ENCODE measurements around the gene GLCE. TPM values are rescaled to one million over a fixed set of nuclear protein-coding genes. Genes with fewer than 3 reads are reported as not detected.

GLCE gene
- total RNA-seq, 1 donor from 2014 or later, result 7.8 TPM

DNA sequence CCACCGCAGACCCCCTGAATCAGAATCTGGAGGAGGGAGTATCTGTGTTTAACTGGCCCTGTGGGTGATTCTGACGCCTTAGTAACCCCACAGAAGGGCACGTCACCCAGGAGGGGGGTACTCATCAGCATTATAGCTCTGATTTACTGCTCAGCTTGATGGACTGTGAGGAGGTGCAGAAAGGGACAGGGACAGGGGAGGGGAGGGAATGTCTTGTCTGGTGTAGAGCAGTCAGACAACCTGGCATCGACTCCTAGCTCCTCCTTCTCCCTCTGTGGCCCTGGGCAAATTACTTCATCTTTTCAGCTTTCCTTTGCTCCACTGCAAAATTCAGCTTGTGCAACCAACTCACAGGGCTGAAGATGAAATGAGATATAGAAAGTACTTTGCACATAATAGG is 42.3 kb upstream of the GLCE start:
- H3K27me3 ChIP-seq (ENCODE audit: low read depth), result peaks cover 32% of the 10 kb centered on the region
- H3K4me3 ChIP-seq, result no peak overlapping the region
- no peaks in the 10 kb centered on the region for H3K9me3 ChIP-seq (replicated peaks)
- no peaks in the 10 kb centered on the region for H3K4me1 ChIP-seq
- no peak for DNase-seq
- H3K36me3 ChIP-seq, result no peaks in the 10 kb centered on the region
- intact Hi-C loops (cut with micrococcal nuclease), result no loop called here
- TF ChIP-seq, protein P1, sequence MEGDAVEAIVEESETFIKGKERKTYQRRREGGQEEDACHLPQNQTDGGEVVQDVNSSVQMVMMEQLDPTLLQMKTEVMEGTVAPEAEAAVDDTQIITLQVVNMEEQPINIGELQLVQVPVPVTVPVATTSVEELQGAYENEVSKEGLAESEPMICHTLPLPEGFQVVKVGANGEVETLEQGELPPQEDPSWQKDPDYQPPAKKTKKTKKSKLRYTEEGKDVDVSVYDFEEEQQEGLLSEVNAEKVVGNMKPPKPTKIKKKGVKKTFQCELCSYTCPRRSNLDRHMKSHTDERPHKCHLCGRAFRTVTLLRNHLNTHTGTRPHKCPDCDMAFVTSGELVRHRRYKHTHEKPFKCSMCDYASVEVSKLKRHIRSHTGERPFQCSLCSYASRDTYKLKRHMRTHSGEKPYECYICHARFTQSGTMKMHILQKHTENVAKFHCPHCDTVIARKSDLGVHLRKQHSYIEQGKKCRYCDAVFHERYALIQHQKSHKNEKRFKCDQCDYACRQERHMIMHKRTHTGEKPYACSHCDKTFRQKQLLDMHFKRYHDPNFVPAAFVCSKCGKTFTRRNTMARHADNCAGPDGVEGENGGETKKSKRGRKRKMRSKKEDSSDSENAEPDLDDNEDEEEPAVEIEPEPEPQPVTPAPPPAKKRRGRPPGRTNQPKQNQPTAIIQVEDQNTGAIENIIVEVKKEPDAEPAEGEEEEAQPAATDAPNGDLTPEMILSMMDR (IDR thresholded peaks at IDR 0.05; ENCODE audit: borderline replicate concordance), result no peak
- no peak overlapping the region for H3K27ac ChIP-seq (replicated peaks)

DNA sequence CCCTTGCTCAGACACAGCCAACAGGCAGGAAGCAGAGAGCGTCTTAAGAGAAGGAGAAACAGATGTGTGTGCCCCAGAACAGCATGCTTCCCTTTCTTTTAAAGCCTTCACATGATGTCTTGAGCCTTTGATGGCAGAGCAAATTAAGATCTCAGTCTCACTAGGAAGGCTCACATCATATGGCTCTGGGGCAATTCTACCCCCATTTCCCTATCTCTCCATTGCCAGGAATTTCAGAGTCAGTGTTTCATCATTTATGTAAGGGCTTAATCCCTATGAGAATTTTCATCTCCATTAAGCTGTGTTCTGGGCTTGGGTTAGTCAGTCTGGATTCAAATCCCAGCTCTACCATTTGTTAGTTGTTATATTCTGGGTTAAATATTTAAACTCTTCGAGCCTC is 41.4 kb upstream of the GLCE start:
- Histone ChIP-seq H3K9me3 (replicated peaks) (no peaks in the 10 kb centered on the region), H3K4me1 (no peaks in the 10 kb centered on the region), H3K4me3 (no peak overlapping the region), H3K36me3 (no peaks in the 10 kb centered on the region), H3K27ac (replicated peaks) (no peak overlapping the region), H3K27me3 (ENCODE audit: low read depth) (peaks cover 24% of the 10 kb centered on the region)
- intact Hi-C loops (cut with micrococcal nuclease), result no loop called here
- DNase-seq, result no peak
- TF ChIP-seq, protein P1 (IDR thresholded peaks at IDR 0.05; ENCODE audit: borderline replicate concordance), result no peak

DNA sequence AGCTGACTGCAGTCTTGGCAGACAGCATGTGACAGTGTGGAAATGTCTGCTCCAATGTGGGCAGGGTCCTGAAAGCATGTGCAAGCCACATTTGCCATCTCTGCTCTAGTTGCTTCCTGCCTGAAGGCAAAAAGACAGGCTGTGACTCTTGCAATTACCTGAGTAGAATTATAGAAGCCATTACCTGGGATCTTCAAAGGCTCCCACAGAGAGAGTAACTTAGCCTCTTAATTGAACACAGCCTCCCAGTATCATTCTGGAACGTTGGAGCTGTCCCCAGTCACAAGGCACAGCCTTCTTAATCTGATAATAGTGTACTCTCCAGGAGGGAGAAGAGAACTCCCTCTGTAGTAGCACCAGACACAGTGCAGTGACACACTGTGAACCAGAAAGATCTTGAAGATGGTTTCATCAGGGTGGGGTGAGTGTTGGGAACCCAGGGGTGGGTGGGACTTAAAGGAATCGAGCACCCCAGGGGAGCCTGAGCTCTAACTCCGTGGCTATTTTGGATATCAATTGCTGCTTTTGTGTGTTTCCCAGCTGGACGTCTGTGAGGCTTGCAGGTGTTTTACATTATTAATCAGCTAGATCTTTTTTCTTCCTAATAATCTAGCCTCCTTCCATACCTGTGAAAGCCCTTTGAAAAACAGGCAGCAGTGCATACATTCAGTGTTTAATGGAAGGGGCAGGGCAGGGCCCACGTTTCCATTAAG is 40.6 kb upstream of the GLCE start:
- TF ChIP-seq, protein P1 (IDR thresholded peaks at IDR 0.05; ENCODE audit: borderline replicate concordance), result no peak
- intact Hi-C loops (cut with micrococcal nuclease), result no loop called here
- peaks cover 19% of the 10 kb centered on the region for H3K27me3 ChIP-seq (ENCODE audit: low read depth)
- no peaks in the 10 kb centered on the region for H3K4me1 ChIP-seq
- H3K9me3 ChIP-seq (replicated peaks), result no peaks in the 10 kb centered on the region
- no peaks in the 10 kb centered on the region for H3K36me3 ChIP-seq
- no peak for DNase-seq
- no peak overlapping the region for H3K4me3 ChIP-seq
- H3K27ac ChIP-seq (replicated peaks), result no peak overlapping the region

DNA sequence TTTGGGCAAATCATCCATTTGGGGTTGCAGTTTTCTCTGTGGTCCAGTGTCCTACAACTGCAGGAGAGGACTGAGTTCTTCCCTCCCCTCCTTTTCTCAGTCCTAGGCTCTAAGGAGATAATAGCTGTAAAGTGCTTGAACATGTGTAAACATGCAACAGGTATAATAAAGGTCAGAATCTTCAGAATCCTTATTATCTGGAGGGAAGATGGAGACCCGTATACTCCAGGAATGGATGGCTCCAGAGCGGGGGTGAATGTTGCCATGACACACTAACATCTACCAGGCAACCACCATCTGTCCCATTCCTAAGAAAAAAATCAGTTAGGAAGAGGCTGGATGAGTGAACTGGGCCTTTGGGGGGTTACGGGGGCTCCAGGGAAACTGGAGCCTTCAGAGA is 39.7 kb upstream of the GLCE start:
- TF ChIP-seq, protein P1 (IDR thresholded peaks at IDR 0.05; ENCODE audit: borderline replicate concordance), result no peak
- no peaks in the 10 kb centered on the region for H3K36me3 ChIP-seq
- DNase-seq, result no peak

DNA sequence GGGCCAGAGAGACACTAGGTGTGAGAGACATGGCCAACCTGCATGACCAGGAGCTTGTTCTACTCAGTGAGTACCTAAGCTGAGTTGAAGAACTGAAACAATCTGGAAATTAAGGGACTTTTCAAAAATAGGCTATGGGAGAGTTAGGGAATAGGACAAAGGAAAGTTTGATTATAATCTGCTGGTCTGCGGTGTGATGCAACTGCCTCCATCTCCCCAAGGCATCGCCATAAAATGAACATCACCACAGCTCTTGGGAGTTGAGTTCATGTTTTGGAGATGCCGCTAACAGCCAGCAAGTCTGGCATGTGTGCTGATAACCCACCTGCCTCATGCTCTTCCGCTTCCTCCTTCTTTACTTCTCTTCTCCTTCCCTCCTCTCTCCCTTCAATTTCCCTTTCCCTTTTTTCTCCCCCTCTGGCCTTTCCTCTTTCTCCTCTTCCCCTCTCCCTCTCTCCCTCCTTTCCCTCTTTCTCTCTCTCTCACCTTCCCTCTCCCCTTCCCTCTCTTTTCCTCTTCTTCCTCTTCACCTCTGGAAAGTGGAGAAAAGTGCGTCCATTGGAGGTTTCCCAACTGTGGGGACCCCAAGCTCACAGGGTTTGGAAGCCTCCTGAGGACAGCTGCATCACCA is 39.1 kb upstream of the GLCE start:
- intact Hi-C loops (cut with micrococcal nuclease), result no loop called here
- DNase-seq, result no peak
- TF ChIP-seq, protein P1 (IDR thresholded peaks at IDR 0.05; ENCODE audit: borderline replicate concordance), result no peak

More for the DNA sequence above, 39.7 kb upstream of the GLCE start:
- Histone ChIP-seq H3K9me3 (replicated peaks) (no peaks in the 10 kb centered on the region), H3K27me3 (ENCODE audit: low read depth) (peaks cover 13% of the 10 kb centered on the region), H3K4me1 (peaks cover 8% of the 10 kb centered on the region), H3K4me3 (no peak overlapping the region), H3K27ac (replicated peaks) (no peak overlapping the region)
- intact Hi-C loops (cut with micrococcal nuclease), result no loop called here

More for the DNA sequence above, 39.1 kb upstream of the GLCE start:
- no peak overlapping the region for H3K27ac ChIP-seq (replicated peaks)
- no peaks in the 10 kb centered on the region for H3K36me3 ChIP-seq
- no peak overlapping the region for H3K4me3 ChIP-seq
- H3K4me1 ChIP-seq, result peaks cover 8% of the 10 kb centered on the region
- no peaks in the 10 kb centered on the region for H3K9me3 ChIP-seq (replicated peaks)
- peaks cover 11% of the 10 kb centered on the region for H3K27me3 ChIP-seq (ENCODE audit: low read depth)
